Stimulated activated CD8-positive, alpha-beta memory T cell treated with anti-CD3 and anti-CD28 coated beads, Interleukin-7, amount 100 ng/mL, for 48 hours (primary cell): ENCODE results near the gene LDAF1.
"Not testable (repeated sequence)": the region's sequence is repeated elsewhere in the genome, so short reads cannot be mapped to it uniquely, and the experiment has no call there.

Experiments
- DNase-seq, 2 donors: peaks; one replicate each; pipeline ENCODE4 v3.0.0-alpha.2; 2020; ENCODE audit warnings: low read depth in 1 of 2; ENCODE audit errors: extremely low read depth in 1 of 2

Gene LDAF1

DNA sequence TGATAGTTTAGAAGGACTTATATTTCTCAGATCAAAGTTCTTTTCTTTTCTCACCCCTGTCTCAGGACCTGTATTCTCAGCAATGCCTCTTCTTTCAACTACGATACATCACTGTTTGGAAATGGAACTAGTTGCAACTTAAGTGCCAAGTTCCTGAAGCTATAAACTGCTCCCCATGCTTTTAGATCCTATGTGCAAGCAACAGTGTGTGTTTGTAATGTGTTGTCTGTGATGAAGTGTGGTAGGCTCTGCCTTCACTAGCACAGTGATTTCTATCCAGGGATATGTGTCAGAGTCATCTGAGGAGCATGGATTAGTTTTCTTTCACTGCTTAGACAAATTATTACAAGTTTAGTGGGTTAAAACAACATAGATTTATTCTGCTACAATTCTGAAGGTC lies 34.5 kb downstream of the LDAF1 start:
- DNase-seq: no peak

DNA sequence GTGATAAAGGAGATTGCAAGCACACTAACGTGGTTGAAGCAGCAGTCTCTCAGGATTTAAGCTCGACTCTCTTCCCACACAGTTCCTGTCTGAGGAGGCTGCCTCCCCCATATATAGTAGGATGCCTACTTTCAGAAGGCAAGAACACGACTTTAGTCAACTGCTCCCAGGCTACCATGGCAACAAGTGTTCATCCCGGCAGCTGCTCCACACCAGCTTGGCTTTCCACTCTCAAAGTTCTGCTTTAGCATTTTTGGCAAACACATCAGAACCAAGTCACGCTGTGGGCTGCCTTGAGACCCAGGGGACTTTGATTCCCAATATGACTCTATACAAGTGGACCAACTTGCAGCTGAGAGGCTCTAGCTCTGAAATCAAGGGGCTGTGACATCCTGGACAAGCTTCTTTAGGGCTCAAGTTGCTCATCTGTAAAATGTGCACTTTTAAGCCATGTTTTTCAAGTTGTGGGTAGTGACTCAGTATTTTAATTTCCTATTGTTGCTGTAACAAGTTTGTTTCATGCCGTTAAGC lies 36.4 kb downstream of the LDAF1 start:
- no peak for DNase-seq

DNA sequence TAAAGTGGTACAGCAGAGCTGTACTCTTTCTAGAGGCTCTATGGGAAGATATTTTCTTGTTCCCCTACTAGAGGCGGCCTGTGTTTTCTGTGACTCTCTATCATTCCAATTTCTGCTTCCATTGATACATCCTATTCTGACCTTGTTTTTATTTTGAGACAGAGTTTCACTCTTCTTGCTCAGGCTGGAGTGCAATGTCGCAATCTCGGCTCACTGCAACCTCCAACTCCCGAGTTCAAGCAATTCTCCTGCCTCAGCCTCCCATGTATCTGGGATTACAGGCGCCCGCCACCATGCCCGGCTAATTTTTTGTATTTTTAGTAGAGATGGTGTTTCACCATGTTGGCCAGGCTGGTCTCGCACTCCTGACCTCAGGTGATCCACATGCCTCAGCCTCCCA lies 36.9 kb downstream of the LDAF1 start:
- DNase-seq: not testable (repeated sequence)

DNA sequence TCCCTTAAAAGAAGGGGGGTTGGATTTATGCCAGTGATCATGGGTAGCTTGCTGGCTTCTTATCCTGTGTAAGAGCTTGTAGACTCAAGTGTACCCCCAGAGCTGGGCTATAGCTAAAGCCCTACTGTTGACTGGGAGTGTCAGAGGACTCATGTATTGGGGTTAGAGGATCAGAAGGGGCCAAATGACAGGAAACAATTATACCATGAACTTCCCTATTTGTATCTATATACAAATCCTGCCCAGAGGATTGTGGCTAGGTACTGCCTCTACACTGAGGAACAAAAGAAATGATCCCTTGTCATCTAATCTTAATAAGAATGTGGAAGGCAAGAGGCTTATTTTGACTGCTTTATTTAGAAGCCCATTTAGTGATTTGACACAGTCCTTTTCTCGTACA lies 38.6 kb downstream of the LDAF1 start:
- no peak for DNase-seq

DNA sequence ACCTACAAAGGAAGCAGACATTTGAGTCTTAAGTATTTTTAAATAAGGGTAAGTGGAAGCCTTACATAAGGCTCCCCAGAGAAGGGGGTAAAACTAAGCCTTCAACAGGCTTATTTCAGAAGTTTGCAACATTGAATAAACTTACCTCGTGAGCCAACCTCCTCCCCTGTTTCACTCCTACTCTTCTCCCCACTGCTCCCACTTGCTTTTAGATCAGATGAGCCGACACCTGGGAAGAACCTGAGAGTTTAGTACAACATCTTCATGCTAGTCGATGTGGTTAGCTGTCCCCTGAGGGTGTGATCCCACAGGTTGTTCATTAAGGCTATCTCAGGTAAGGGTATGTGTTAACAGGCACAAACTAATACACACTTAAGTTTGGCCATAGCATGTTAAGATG lies 39.1 kb downstream of the LDAF1 start:
- DNase-seq: no peak

DNA sequence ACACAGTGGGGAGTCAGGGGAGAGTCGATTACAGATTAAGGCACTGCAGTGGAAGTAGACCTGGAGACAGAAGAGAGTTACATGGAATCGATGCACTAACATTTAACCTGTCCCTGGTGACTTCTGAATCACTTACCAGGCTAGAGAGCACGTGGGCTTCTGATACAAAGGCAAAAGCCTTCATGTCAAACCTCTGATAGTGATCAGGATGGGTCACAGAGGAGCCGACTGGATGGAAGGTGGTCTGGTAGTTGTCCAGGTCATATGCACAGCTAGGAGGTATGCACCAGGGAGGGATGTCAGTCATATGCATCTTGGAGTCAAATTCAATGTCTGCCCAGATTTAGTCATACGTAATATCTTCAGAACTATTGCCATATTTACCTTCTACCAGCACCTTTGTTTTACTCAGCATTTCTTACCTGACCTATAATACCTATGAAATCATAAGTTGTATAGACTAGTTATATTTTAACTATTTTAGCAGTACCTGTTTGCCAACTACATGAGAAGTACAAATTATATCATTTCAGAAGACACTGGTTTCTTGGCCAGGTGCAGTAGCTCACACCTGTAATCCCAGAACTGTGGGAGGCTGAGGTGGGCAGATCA lies 41.2 kb downstream of the LDAF1 start:
- DNase-seq: no peak

DNA sequence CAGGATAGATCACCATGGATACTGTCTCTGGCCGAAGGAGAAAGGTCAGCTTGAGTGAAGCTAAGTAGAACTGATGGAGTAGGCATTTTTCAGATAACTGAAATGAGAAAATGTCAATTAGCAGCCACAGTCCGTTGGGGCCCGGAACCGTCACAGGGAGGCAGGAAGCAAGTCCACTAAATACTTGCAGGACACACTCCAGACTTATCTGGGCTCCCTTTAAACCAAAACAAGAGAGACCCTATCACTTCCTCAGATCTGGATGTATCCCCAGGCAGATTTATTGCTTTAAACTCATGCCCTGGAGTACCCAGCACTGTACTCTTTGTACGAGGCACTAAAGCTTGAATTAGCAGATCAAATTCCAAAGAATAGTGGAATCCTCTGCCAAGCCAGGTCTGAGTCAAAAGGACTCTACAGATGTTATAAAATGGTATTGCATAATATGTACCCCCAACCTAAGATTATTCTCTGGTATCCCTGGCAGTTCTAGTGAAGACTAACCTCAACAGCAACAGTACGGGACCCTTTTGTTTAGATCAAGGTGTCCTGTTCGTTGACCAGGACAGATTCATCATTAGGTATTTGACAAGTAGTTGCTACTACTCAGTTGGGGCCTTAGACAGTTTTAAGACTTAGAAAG lies 44.8 kb downstream of the LDAF1 start:
- DNase-seq: no peak

DNA sequence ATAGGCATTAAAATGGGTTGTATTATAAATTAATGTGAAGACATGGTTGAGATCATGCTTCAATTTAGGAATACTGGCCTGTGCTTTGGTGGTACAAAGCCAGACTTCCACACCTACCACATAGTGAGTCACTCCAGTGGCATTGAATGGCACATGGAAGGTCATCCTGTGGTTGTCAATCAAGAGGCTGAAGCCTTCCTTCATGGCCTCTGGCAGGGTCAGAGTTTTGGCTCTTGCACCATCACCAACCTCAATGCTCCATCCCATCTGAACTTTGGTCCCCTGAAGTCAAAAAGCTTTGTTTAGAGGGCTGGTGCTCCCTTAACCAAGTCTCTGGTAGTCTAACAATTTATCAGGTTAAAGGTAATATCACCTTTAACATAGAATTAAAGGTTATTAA lies 46.8 kb downstream of the LDAF1 start:
- no peak for DNase-seq

DNA sequence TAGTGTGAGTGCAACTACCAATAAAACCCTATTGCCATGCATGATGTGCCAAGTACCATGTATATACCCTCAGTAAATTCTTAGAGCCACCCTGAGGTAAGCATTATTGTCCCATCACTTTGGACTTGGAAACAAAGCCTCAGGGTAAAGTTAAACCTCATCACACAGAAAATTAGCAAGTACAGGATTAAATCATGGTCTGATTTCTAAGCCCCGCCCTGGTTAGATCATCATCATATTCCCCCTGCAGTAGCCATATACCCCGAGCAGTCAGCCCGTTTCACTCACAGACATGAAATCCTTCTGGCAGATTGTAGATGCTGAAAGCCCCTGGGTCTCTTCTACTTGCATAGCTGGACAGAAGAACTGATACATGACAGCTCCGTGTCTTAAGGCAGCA lies 48.1 kb downstream of the LDAF1 start:
- DNase-seq: no peak

DNA sequence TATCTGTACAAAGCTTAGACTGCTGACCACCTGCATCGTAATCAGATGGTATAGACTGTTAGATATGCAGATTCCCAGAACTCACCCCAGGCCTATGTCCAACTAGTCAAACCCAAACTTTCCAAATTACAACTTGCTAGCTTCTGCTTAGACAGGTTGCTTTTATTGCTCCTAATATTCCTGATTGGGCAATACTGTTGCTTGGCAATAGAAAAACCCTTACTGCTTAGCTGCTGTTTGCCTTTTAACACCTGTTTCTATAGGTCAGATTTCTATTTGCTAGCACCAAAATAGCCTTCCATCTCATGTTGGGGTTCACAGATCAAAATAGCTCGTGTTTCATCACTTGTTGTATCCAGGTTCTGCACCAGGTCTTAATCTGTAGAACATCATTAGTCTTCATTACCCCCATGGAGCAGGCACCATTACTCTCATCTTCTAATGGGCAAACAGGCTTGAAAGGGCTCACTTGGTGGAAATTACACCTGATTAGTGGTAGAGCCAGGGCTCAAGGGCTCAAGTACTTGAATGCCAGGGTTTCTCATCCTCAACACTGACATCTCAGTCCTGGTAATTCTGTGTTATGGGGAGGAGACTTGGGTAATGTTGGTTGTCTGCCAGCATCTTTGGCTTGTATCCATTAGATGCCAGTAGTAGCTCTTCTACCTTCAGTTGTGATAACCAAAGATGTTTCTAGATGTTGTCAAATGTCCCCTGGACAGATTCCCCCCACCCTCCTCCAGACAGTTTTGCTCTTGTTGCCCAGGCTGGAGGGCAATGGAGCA lies 50.2 kb downstream of the LDAF1 start:
- DNase-seq: no peak

DNA sequence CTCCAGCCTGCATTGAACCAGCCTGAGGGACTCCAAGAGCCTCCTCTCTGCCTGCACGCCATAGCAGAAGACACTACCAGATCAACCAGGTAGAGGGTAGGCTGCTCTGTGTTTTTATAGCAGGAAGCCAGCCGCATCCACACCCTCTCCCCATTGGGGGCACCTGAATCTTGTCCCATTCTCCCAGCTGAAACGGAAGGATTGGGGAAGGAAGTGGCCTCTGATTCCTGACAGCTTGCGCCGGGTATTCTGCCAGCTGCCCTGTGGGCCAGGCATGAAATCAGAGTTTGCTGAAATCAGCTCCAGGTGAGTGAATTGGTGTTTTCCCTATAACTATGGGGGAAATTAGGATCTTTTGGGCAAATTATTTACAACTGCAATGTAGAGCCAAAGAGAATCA lies 53.0 kb downstream of the LDAF1 start, which contains the start of gene ZP2:
Gene ZP2 (minus strand): TSS at position 89 of the 400 bp plus-strand sequence. CDS start 27 bp downstream, at position 62.
- no peak for DNase-seq

DNA sequence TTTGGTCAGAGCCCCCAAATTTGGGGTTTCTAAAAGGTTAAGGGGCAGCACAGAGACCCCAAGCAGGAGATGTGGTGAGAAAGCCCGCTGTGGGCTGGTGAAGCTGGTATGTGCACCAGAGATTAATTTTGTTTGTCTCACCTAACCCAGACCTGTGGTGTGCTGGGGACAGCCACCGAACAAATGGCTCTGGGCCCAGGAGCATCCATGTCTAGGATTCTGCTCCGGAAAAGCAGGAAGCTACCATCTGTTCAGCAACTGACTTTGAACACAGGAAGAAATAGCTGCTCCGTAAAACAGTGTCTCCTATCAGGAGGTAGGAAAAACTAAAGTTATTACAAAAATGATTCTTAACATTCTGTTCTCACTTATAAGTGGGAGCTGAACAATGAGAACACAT lies 55.6 kb downstream of the LDAF1 start:
- no peak for DNase-seq

DNA sequence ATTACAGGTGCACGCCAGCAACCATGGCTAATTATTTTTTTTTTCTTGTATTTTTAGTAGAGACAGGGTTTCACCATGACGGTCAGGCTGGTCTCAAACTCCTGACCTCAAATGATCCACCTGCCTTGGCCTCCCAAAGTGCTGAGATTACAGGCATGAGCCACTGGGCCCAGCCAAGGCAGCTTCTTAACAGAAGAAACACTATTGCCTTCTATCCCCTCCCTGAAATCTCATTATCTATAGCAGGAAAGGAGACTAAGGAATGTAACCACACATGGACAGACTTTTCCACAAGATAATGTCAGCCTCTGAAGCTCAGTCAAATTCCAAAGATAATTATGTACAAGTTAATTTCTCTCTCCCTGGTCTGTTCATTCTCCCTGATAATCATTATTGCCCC lies 58.6 kb downstream of the LDAF1 start:
- DNase-seq: no peak

DNA sequence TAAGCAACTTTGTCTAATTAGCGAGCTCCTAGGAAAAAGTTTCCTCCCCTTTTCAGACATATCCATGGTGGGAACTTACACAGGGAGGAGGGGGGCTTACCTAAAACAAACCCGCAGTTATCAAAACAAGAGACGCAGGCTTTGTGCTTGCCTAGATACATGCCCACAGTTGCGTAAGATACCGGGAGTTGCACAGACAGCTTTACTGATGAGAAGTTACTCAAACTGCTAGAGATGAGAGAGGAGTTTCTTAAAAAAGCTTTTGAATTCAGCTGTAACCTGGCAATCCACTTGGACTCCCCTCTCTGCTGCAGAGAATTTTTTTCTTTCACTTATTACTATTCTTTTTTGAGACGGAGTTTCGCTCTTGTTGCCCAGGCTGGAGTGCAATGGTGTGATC lies 59.7 kb downstream of the LDAF1 start:
- no peak for DNase-seq

DNA sequence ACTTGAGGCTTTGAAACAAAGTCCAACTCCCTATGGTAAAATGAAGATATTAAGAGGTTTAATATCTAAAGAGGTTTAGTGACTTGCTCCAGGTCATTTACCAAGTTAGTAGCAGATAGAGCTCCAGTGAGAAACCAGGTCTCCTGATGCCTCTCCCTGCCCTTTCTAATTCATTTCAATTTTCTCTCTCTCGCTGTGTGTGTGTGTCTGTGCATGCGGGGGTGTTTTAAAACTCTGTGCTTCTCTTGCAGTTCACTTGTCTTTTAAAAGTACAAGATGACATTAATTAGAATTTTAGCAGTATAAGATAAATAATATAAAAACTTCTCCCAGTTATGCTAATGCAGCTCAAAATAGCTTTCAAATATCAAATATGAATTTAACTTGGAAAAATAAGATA lies 61.1 kb downstream of the LDAF1 start:
- no peak for DNase-seq

DNA sequence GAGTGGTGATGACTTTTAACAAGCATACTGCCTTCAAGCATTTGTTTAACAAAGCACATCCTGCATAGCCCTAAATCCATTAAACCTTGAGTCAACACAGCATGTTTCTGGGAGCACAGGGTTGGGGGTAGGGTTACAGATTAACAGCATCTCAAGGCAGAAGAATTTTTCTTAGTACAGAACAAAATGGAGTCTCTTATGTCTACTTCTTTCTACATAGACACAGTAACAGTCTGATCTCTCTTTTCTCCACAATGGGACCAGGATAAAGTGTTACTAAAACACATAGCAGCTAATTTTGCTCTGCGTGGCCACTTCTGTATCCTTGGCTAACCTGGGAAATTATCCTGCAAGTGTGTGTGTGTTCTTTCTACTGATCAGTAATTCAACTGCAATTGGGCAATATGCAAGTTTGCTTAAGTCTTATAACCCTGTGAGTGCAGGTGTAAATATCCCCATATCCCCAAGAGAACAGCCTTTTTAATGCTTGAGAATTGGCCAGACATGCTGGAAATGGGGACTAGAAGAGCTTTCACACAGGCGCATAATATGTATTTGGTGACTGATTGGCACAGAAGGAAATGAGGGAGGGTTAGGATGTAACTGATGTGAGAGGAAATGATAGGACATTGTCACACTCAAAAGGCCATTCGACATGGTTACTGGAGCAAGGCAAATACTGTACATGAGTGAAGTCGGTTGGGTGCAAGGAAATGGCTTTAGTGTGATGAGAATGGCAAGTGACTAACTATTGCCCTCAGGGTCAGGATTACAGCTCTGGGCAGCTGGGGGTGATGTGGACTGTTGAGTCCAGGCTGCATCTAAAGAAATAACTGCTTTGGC lies 64.2 kb downstream of the LDAF1 start:
- no peak for DNase-seq

DNA sequence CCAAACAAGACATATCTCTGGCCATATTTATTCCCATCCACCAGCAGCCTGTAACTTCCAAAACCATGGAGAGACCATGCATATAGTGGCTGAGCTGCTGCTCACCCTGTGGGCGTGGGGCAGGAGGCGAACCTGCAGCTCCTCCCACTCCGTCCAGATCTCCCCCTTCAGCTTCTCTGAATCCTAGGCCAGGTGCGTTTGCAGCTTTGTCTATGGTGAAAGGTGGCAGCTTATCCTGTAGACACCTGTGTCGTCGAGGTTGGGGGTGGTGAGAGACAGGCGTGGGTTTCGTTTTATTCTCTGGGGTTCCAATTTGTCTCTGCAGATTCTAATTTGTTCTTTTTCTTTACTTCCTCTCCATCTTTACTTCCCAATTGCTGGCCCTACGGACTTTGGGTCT lies 65.3 kb downstream of the LDAF1 start:
- DNase-seq: no peak

DNA sequence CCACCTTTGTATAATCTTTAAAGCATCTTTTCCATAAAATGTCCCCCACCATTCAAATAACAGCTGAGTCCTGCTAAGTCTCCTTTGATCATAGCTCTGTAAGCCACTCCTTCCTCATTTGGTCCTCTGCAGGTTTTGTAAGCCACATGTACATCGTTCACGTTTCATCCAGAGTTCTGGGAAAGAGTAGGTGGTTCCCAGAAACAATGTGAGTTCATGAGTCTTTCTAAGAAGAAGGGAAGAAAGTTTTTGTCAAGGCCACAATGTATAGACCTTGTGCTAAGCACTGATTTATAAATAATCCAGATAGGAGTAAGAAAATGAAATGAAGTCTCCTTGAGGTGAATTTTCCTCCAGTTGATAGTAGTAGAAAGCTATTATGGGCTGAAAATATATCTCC lies 66.3 kb downstream of the LDAF1 start:
- DNase-seq: no peak

DNA sequence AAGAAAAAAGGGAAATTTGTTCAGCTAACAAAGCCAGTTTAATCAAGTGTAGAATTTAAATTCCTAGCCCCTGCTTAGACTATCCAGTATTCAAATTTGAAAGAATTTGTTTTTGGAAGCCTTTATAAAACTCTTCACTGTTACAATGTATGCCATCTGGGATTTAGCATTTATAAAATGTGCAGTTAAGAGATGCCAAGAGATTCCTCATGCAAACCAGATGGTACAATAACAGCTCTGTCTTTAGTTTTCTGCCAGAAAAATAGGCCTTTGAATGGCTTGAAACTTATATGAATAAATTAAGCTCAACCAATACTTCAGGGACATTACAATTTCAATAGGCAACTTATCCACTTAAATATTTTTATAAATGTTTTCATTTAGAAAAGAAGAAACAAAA lies 68.3 kb downstream of the LDAF1 start:
- no peak for DNase-seq

DNA sequence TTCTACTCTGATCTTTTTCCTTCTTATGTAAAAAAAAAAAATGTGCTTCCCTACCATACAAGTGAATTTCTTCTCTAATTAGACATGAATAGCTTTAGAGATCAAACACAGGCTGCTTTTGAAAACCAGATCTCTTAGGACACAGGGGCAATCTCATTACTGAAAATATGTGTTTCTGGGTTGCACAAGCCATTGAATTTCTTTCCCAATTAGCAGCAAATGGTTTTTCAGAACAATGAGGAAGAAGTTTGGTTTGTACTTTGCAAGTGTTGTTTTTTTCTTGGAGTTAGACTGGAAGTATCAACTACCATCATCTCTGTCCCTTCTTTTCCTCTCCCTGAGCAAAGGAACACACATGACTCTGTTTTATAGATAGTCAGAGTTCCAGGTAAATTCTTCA lies 69.4 kb downstream of the LDAF1 start:
- DNase-seq: no peak

DNA sequence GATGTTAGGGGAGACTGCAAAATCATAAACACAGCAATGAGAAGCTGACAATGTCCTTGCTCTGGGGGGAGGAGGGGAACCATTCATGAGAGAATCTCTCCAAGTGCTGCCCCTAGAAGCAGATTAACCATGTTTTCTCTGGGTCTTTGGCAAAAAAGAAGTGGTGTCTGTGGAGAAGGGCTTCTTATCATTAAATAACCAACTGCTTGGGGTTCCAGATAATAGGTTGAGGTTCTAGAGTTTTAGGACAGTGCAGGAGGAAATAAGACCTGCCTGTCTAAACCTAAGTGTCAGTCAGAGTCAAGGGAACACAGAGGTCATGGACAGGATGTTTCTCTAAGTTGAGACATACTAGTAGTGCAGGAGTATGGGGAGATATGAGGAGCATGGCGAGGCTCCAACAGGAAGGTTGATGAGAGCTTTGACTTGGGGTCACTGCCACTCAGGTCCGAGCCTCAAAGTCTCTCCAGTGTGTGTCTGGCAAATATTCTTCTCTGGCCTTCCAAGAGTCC lies 69.9 kb downstream of the LDAF1 start:
- no peak for DNase-seq
